HUES6 (cell line): ENCODE measurements around the gene LAMB1.

ENCODE experiments used
- H3K27ac ChIP-seq: 2 replicates; pipeline ENCODE4 v1.7.0; 2013; ENCODE audit warnings: low read depth, mild to moderate bottlenecking, low read length, inconsistent platforms
- H3K27me3 ChIP-seq: 2 replicates; pipeline ENCODE4 v1.6.1; 2013; ENCODE audit warnings: low read length; ENCODE audit not compliant: control insufficient read depth, insufficient read depth
- H3K36me3 ChIP-seq: 2 replicates; pipeline ENCODE4 v1.6.1; 2013; ENCODE audit warnings: low read length; ENCODE audit not compliant: control insufficient read depth, insufficient read depth
- H3K4me1 ChIP-seq: 2 replicates; pipeline ENCODE4 v1.6.1; 2013; ENCODE audit warnings: low read length; ENCODE audit not compliant: control insufficient read depth, insufficient read depth
- H3K4me3 ChIP-seq: 2 replicates; pipeline ENCODE4 v1.5.1; 2013; ENCODE audit warnings: low read depth, low read length
- H3K9ac ChIP-seq: one replicate; pipeline ENCODE4 v1.6.1; 2013; ENCODE audit warnings: mild to moderate bottlenecking, low read length
- H3K9me3 ChIP-seq: 2 replicates; pipeline ENCODE4 v1.6.1; 2013; ENCODE audit warnings: low read depth, low read length; ENCODE audit not compliant: control insufficient read depth, insufficient read depth

LAMB1 gene

GRCh38 chr7:107980671-107981190 lies 22.2 kb downstream of the LAMB1 start:
- H3K27me3 ChIP-seq = no peaks in the 10 kb centered on the region
- no peak overlapping the region for H3K27ac ChIP-seq
- H3K9ac ChIP-seq = no peak overlapping the region
- H3K4me3 ChIP-seq = no peak overlapping the region
- H3K4me1 ChIP-seq = peaks cover 9% of the 10 kb centered on the region
- H3K36me3 ChIP-seq = peaks cover 78% of the 10 kb centered on the region
- H3K9me3 ChIP-seq = no peaks in the 10 kb centered on the region

- Histone ChIP-seq H3K4me3 (no peak overlapping the region), H3K27me3 (no peaks in the 10 kb centered on the region), H3K4me1 (peaks cover 15% of the 10 kb centered on the region), H3K27ac (no peak overlapping the region), H3K9me3 (no peaks in the 10 kb centered on the region), H3K36me3 (peaks cover 83% of the 10 kb centered on the region), H3K9ac (no peak overlapping the region)
These were observed 22.8 kb downstream of the LAMB1 start for GRCh38 chr7:107980171-107980570.

- Histone ChIP-seq H3K4me1 (peaks cover 16% of the 10 kb centered on the region), H3K9me3 (no peaks in the 10 kb centered on the region), H3K4me3 (no peak overlapping the region), H3K27me3 (no peaks in the 10 kb centered on the region), H3K9ac (no peak overlapping the region), H3K27ac (no peak overlapping the region), H3K36me3 (peaks cover 81% of the 10 kb centered on the region)
These were observed 24.0 kb downstream of the LAMB1 start for GRCh38 chr7:107978815-107979408.

GRCh38 chr7:107977048-107977447 lies 25.9 kb downstream of the LAMB1 start:
- Histone ChIP-seq H3K4me1 (peaks cover 16% of the 10 kb centered on the region), H3K9me3 (no peaks in the 10 kb centered on the region), H3K4me3 (no peak overlapping the region), H3K9ac (no peak overlapping the region), H3K27me3 (no peaks in the 10 kb centered on the region), H3K27ac (no peak overlapping the region), H3K36me3 (peaks cover 82% of the 10 kb centered on the region)

- Histone ChIP-seq H3K36me3 (peaks cover 85% of the 10 kb centered on the region), H3K9me3 (no peaks in the 10 kb centered on the region), H3K27me3 (no peaks in the 10 kb centered on the region), H3K4me3 (no peak overlapping the region), H3K4me1 (peaks cover 16% of the 10 kb centered on the region), H3K9ac (no peak overlapping the region), H3K27ac (no peak overlapping the region)
These were observed 26.3 kb downstream of the LAMB1 start for GRCh38 chr7:107976620-107977019.

GRCh38 chr7:107975394-107976013 lies 27.5 kb downstream of the LAMB1 start:
- H3K4me1 ChIP-seq = peaks cover 16% of the 10 kb centered on the region
- no peak overlapping the region for H3K27ac ChIP-seq
- H3K9ac ChIP-seq = no peak overlapping the region
- peaks cover 92% of the 10 kb centered on the region for H3K36me3 ChIP-seq
- no peaks in the 10 kb centered on the region for H3K27me3 ChIP-seq
- no peaks in the 10 kb centered on the region for H3K9me3 ChIP-seq
- no peak overlapping the region for H3K4me3 ChIP-seq

- H3K4me1 ChIP-seq = peaks cover 16% of the 10 kb centered on the region
- no peak overlapping the region for H3K4me3 ChIP-seq
- peaks cover 86% of the 10 kb centered on the region for H3K36me3 ChIP-seq
- H3K9me3 ChIP-seq = no peaks in the 10 kb centered on the region
- H3K27me3 ChIP-seq = no peaks in the 10 kb centered on the region
- H3K27ac ChIP-seq = no peak overlapping the region
- no peak overlapping the region for H3K9ac ChIP-seq
These were observed 29.1 kb downstream of the LAMB1 start for GRCh38 chr7:107973861-107974260.

GRCh38 chr7:107972941-107973376 lies 30.0 kb downstream of the LAMB1 start:
- H3K9ac ChIP-seq = no peak overlapping the region
- no peak overlapping the region for H3K4me3 ChIP-seq
- H3K9me3 ChIP-seq = no peaks in the 10 kb centered on the region
- no peaks in the 10 kb centered on the region for H3K27me3 ChIP-seq
- no peak overlapping the region for H3K27ac ChIP-seq
- peaks cover 16% of the 10 kb centered on the region for H3K4me1 ChIP-seq
- peaks cover 84% of the 10 kb centered on the region for H3K36me3 ChIP-seq

- peaks cover 78% of the 10 kb centered on the region for H3K36me3 ChIP-seq
- H3K4me3 ChIP-seq = no peak overlapping the region
- H3K9ac ChIP-seq = no peak overlapping the region
- H3K4me1 ChIP-seq = peaks cover 13% of the 10 kb centered on the region
- no peaks in the 10 kb centered on the region for H3K9me3 ChIP-seq
- H3K27me3 ChIP-seq = no peaks in the 10 kb centered on the region
- H3K27ac ChIP-seq = no peak overlapping the region
These were observed 30.9 kb downstream of the LAMB1 start for GRCh38 chr7:107972075-107972482.

- Histone ChIP-seq H3K27ac (no peak overlapping the region), H3K4me3 (no peak overlapping the region), H3K9me3 (no peaks in the 10 kb centered on the region), H3K27me3 (no peaks in the 10 kb centered on the region), H3K9ac (no peak overlapping the region), H3K4me1 (peaks cover 15% of the 10 kb centered on the region), H3K36me3 (peaks cover 75% of the 10 kb centered on the region)
These were observed 31.3 kb downstream of the LAMB1 start for GRCh38 chr7:107971613-107972012.

GRCh38 chr7:107971100-107971499 lies 31.9 kb downstream of the LAMB1 start:
- Histone ChIP-seq H3K9ac (no peak overlapping the region), H3K4me3 (no peak overlapping the region), H3K27ac (no peak overlapping the region), H3K4me1 (peaks cover 19% of the 10 kb centered on the region), H3K27me3 (no peaks in the 10 kb centered on the region), H3K36me3 (peaks cover 74% of the 10 kb centered on the region), H3K9me3 (no peaks in the 10 kb centered on the region)
